ENCODE results near the gene TTC7B.

GRCh38 chr14:90603336-90603735 is 212.9 kb downstream of the TTC7B start:
- TF ChIP-seq REST (IDR thresholded peaks at IDR 0.05; ENCODE audit: insufficient read depth in 1 of 2, low read depth in 2 of 2, low read length in 2 of 2): no peak
- TF ChIP-seq POLR2AphosphoS5 (IDR thresholded peaks at IDR 0.05; ENCODE audit: low read depth, low read length): no peak
